Inferior parietal cortex (tissue), 1 donor: ENCODE data around the gene LMO3.

Experiments
- DNase-seq: peaks from one replicate; pipeline ENCODE4 v3.0.0-alpha.2; 2016; ENCODE audit errors: extremely low spot score

LMO3 gene

DNA sequence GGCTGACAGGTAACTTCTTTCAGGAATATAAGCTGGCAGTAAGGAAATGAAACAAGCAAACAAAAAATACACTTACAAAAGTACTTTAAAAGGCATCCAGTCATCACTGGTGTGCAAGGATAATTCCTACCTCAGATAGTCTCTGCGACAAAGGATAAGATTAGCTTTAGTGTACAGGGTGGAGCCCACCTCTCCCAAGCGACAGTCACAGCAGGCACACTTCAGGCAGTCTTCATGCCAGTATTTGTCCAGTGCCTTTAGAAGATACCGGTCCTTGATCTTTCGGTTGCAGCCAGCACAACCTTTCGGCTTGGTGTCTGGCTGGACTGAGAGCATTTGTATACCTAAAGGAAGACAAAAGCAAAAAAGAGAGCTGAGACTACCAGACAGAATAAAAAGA lies 5.4 kb downstream of the LMO3 start:
- DNase-seq, result no peak

DNA sequence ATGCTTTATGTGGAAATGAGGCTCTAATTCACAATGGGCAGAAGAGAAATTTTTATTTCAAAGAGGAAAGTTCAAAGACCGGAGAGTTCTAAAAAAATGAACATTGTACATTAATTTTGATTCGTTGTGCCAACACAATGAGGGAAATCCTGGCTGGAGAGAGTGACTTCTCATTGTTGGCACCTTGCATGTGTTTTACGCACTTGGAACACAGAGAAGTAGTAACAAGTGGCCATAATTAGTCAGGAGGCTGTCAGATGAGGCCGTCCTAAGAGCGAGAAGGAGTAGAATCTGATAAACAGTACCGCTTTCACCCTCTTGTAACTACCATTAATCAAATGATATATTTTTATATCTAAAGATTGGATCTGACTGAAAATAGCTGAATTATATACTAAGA lies 6.9 kb downstream of the LMO3 start:
- DNase-seq, result peak; percentile 29

DNA sequence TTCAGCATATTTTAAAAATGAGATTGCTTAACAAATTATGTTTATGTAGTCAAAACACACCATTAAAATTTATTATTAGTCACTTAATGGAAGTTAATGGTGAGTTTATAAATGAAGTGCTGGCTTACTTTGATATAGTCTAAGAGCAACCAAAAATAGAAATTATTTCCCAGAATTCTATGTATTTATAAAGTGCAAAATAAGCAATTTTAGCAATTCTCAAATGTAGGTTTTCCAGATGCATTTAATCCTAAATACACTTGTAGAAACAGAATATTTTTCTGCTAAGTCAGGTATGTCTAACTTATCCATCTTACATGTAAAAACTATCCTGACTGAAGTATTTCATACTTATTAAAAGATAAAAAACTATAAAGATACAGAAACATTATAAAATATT lies 11.2 kb downstream of the LMO3 start:
- DNase-seq, result no peak

DNA sequence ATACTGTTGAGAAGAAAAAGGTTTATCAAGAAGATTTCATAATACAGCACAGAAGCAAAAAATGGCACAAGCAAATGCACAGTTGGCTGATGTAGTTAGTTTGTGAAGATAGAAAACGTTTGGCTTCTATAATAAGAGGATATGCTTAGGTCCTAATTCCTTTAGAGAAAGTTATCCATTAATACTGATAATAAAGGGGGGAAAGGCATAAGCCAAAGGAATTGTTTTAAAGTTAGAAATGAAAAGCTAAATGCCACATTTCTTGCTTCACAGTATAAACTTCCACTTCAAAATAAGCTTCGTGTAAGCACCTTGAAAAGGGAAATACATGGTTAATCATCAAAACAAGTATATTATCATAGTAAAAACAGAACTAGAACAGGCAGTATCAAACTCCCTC lies 12.4 kb downstream of the LMO3 start:
- no peak for DNase-seq

DNA sequence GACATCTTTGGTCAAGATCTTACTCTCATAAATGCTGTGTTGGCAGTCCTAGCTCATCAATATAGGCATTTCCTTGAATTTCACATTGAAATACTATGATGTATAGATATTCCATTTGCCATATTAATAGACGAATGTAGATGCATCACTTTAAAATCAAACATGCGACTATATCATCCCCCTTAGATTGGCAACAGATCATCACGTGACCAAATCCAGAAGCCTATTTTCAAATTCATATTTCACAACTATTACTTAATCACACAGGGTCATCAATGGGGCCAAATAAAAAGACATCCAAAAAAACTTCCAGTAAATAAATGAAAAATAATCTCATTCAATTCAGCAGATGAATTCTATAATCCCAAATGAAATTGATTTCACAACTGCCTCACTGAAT lies 15.3 kb downstream of the LMO3 start:
- no peak for DNase-seq

DNA sequence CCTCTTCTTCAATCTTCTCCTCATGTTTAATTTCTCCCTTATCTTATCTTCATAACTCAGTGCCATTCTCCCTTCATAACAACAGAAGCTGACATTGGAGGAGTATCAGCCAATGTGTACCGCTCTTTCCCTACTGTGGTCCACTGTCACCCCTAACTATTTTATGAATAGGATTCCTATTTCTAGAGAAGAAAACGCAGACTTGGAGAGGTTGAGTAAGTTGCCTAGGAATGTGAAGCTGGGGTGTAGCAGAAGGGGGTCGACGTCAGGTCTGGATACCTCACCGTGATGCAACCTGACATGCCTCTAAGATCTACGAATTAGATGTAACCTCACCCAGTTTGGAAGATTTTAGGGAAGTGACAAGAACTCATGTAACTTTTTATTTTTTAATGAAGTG lies 17.1 kb downstream of the LMO3 start:
- no peak for DNase-seq

DNA sequence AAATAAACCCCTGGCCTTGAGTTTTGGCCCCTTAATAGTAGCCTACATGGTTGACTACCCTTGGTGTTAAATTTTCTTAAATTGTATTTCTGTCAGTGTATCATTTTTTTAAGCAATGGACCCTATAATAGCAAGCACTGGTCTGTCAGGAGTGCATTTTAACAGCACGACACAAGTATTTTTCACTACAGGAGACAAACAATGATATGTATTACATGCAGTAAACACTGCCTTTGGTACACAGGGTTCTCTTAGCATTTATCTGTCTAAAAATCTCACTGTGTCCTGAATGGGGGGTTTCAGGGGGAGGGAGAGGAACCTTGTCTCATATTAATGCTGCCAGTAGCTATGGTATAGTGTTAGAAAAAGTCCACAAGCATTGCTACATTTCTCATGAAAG lies 18.4 kb downstream of the LMO3 start:
- DNase-seq, result no peak

DNA sequence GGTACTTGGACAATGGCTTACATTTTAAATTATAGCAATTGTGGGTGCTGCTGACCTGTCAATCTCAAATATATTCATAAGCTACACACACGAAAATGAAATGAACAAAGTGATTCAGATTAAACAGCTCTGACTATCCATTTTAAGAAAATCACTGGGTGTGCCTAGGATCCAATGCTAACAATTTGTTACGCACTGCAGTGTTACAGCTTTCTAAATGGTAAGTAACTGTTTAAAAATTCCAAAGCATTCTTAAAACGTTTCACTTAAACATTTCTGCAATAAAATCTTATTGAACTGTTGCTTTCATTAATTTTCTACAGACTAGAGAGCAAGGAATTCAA lies 18.9 kb downstream of the LMO3 start:
- no peak for DNase-seq

DNA sequence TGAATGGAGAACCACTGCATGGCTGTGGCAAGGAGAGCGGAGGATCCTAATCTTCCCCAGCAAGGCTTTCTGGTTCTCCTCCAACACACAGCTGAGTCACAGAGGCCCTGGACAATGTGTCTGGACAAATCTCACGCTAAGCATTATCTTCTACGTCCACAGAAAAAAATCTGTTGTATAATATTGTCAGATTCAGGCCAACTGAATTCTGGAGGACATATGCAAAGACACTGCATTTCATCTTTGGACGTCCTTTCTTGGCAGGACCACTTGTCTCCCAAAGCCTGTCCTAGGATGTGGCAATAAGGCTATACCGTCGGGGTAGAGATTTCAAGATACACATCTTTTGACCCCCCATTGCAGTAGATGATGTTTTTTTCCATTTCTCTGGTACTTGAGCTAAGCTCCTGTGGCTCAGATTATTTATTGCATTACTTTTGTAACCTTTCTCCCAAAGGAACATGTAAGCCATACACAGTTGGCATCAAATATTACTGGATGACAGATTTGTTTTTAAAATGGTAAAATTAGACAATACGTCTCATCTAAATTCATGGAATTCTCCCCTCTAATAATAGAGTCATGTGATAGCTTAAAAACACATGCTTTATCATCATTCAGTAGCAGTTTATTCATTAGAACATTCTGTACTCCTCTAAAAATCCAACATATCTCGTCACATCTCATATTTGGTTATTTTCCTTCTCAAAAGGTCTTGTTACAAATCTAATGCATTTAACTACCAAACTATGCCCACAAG lies 19.4 kb downstream of the LMO3 start:
- no peak for DNase-seq

DNA sequence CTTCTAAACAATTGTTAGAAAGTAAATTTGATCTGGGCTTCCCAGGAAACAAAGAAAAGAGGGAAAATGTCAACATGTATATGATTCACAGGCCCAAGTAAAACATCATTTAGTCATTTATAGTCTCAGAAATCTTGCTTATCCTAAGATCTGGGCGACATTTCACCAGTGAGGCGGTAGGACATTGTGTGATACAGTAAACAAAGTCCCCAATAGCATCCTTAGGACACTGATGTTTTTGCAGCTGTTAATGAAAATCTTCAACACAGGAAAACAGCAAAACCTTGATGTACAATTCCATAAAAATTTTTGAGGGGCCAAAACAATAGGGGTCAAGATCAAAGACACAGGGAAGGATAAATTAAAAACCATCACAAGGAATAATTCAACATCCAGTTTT lies 20.2 kb downstream of the LMO3 start:
- DNase-seq, result no peak

DNA sequence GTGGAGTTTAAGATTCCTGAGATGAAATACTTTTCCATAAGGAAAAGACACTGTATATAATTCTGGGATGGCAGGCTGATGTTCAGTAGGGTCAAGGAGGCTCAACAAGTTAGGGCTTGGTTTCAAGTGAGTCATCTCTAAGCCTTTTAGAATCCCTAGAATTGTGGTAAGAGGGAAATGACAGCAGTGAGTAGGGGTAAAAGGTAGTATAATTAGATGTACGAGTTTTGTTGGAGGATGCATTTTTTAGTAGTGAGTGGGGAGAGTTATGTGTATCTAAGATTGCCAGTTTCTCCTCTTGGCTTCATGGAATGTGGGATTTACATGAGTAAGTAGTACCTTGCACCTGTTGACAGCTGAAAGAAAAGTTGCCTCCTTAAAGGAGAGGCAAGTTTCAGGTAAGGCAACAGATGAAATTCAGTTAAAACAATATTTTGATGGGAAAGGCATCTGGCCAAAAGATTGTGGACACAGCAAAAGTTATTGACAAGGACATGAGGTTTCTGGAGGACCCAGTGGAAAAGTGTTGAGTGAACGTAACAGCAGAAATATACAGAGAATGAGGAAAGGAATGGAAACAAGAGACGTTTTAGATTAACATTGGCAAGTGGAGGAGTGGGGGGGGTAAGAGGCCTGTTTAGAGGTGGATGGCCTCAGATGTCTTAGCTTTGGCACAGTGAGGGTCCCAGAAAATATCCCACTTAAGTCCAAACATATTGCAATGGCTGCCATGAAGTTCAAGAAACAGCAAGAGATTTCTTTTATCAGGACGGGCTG lies 21.8 kb downstream of the LMO3 start:
- DNase-seq, result no peak

DNA sequence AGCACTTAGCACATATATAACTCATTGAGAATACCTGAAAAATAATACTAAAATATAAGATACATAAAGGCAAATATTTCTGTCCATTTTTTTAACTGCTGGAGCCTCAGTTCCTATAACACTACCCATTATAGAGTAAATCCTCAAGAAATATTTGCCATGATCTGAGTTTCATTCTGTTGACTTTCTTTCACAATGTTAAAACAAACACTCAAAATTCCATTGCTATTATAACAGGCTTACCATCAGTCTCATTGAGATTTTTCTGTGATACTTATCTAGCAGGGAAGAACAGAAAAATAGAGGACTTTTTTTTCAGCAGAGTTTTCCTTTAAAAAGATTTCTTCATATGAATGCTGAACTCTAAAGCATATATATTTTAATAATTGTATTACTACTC lies 24.5 kb downstream of the LMO3 start:
- no peak for DNase-seq

DNA sequence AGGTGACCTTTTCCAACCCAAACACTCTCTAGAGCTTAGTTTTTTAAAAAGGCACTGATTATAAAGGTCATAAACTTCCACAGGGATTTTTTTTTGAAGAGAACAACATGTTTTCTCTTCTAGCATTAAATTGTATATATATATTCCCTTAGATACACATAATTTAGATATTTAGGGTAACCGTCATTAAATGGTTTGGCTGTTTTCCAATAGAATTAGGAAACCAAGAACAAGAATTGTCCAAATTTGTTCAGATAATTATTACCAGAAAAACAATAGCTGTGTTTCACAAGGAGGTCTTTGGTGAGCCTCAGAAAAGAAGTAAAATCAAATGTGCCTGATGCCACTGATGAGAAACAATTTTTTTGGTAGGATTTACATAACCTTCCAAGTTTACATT lies 26.9 kb downstream of the LMO3 start:
- DNase-seq, result no peak

DNA sequence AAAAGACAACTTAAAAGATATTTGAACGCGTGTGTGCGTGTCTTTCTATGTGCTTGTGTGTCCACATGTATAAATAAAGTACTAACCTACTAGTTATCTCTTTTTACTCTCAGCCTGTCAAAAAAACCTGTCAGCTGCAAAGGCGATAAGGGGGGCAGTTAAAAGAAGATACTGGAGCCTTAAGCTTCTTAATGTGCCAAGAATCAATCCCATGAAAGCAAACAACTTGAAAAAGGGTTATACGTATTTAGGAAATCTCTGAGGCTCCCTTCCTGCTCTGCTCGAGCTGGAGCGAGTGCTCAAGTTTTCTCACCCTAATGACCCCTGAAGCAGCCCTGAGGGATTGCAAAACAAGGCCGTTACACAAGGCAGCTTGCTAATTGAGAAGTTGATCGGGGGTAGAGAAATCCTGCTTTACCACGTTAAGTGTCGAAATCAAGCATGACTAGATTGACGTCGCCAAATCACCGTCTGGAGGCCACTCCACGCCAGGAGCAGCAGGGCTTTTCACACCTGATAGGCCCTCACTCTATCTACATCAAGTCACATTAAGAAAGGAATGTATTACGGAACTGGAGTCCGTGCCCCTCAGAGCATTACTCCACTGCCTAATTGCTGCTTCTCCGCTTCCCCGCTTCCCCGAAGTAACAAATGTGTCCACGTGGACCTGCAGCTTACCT lies 32.4 kb downstream of the LMO3 start:
- no peak for DNase-seq

DNA sequence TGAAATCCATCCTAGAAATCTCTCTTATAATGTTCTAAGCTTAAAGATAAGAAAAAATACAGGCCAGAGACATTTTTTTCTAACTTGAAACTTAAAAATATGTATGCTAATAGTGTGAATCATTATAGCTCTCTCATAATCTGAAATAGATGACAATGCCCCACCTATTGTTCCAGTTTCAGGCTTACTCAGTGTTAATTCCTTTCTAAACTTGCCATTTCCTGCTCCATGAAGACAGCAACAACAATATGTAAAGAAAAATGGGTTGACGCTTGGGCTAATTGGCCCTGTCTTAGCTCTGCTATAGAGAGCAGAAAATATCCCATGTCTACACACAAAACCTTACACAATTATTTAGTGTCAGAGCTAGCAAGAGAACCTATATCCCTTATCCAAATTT lies 37.1 kb downstream of the LMO3 start:
- no peak for DNase-seq

DNA sequence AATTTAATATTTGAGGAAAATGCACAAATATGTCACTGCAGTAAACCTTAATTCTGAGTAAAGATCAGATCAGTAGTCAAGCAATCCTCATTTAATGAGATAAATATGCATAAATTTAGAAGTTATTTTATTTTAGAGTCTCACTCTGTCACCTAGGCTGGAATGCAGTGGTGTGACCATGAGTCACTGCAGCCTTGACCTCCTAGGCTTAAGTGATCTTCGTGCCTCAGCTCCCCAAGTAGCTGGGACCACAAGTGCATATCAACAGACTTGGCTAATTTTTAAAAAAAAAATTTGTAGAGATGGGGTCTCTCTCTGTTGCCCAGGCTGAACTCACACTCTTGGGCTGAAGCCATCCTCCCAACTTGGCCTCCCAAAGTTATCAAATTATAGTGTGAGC lies 41.3 kb downstream of the LMO3 start:
- no peak for DNase-seq

DNA sequence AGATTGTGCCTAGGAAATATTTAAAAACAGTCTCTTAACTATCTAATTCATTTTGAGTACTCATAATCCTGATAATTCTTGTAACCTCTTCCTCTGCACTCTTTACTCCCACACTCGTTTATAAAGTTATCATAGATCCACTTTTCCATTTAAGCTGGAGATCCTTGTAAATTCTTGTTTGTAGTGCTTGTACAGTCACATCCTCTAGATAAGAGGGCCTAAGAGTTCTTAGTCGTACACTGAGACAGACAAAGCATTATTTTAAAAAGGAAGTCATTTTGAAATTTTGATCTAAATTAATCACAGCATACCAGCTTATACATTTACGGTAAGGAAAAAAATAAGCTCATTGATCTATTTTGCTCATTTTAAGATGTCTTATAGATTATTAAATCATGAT lies 42.5 kb downstream of the LMO3 start:
- no peak for DNase-seq

DNA sequence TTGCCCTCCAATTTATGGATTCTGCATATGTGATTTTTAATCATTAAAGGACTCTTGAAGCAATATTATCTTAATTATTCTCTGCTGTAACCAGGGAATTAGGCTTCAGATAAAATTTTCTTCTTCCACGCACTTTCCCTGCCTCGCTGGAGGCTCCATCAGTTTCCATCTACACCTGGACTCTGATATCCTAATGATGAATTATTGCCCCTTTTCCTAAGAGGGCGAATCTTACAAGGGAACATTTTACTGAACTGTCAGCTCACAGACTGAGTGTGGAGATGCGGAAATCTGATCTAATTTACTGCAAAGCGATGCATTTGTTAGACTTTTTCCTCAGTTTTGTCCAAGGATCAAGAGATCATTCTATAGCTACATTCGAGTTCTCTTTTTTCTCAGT lies 43.0 kb downstream of the LMO3 start:
- no peak for DNase-seq

DNA sequence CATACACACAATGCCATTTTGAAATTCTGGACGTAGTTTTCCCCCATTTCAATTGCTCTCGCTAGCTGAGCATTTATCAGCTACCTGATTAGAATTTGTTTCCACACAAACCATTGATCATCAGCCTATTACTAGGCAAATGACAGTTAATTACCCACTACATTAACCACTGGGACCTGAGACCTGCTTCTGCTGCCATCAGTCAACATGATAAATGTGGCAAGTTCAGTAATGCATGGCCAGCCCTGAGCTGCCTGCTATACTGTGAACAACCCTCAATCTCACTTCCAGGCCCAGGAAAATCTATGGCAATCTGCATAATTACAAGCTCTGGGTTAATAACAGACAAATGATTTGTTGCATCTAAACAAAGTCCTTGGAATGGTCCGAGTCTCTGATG lies 43.5 kb downstream of the LMO3 start:
- DNase-seq, result no peak

DNA sequence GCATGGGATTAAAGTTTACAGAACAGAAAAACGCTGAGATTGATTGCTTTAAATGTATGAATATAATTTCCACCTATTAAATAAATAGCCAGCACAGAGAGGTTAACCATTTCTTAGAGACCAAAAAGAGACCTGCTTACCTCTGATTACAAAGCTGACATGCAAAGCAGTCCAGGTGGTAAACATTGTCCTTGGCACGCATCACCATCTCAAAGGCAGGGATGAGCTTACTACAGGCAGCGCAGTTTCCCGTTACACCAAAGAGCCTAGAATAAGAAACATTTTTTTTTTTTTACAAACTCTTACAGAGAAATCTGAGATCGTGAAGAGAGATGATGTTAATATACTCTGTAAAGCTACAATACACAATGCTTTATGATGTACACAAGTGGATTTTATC lies 45.7 kb downstream of the LMO3 start:
- DNase-seq, result no peak

DNA sequence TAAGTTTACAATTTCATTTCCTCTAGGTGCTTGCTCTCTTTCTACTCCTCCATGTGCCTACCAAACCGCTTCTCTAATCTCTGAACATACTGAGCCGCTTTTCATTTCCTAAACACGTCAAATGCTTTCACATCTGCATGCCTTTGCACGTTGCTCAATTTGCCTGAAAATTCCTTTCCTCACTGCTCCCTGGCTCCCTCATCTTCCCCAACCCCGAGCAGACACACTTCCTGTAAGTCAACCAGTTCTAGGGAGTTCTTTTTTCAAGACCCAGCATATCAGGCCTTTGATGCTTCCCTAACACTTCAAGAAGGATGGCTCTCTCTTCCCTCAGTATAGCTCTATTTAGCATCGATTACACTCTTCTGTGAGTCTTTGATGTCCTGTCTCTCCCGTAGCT lies 50.3 kb downstream of the LMO3 start:
- DNase-seq, result no peak

DNA sequence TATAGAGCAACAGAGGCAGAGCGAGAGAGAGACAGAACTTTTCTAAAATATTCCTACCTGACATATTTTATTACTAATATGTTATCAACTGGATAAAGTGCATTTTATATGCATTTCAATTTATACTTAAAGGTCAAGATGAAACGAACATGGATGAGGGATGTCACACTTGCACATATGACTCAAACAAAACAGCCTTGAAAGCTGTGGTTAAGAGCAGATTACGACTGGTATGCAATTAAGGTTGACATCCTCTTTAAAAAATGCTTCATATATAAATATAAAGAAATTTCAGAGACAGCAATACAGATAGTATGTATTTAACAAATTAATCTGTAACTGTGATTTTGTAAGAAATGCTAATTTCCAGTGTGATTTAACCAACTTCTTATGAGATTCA lies 52.5 kb downstream of the LMO3 start:
- DNase-seq, result no peak

DNA sequence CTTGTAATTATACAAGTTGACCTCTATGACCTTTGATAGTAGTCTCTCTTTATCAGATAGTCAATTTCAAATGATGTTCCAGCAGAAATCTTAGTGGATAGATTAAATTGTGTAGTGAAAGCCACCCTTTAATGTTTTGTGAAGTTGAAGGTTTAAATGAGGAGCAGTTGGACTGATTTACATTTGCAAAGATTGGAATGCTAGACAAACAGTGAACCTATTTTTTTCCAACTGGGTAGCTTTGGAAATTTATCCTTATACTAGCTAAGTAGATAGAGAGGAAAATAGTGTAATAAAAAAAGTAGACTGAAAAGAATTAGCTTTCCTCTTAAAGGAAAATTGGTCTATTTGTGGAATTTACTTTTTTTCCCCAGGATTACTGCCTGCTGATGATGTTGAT lies 53.7 kb downstream of the LMO3 start:
- no peak for DNase-seq
